22Rv1 (cell line): ENCODE results near the gene TPST1.
"Not testable (repeated sequence)": the region's sequence is repeated elsewhere in the genome, so short reads cannot be mapped to it uniquely, and the experiment has no call there.

Experiments used
- H3K27ac ChIP-seq: fragments of 450-650 bp; 2 replicates; pipeline ENCODE4 v1.5.1; 2017
- ZFX ChIP-seq: fragments of 450-650 bp; IDR thresholded peaks from 2 replicates; pipeline ENCODE4 v1.6.1; 2017; ENCODE audit warnings: antibody characterized with exemption, borderline replicate concordance
- TF ChIP-seq, protein P1 (sequence below): fragments of 450-650 bp; IDR thresholded peaks from 2 replicates; pipeline ENCODE4 v1.5.1; 2017; ENCODE audit warnings: mild to moderate bottlenecking

TPST1 gene

GRCh38 chr7:66323114-66323796 is 118.1 kb downstream of the TPST1 start:
- TF ChIP-seq, protein P1, sequence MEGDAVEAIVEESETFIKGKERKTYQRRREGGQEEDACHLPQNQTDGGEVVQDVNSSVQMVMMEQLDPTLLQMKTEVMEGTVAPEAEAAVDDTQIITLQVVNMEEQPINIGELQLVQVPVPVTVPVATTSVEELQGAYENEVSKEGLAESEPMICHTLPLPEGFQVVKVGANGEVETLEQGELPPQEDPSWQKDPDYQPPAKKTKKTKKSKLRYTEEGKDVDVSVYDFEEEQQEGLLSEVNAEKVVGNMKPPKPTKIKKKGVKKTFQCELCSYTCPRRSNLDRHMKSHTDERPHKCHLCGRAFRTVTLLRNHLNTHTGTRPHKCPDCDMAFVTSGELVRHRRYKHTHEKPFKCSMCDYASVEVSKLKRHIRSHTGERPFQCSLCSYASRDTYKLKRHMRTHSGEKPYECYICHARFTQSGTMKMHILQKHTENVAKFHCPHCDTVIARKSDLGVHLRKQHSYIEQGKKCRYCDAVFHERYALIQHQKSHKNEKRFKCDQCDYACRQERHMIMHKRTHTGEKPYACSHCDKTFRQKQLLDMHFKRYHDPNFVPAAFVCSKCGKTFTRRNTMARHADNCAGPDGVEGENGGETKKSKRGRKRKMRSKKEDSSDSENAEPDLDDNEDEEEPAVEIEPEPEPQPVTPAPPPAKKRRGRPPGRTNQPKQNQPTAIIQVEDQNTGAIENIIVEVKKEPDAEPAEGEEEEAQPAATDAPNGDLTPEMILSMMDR = no peak
- no peak for TF ChIP-seq ZFX
- no peak overlapping the region for H3K27ac ChIP-seq

GRCh38 chr7:66324985-66325384 is 119.9 kb downstream of the TPST1 start:
- H3K27ac ChIP-seq = not testable (repeated sequence)

GRCh38 chr7:66326501-66327215 is 121.5 kb downstream of the TPST1 start:
- no peak for TF ChIP-seq ZFX
- TF ChIP-seq, protein P1 = no peak
- H3K27ac ChIP-seq = no peak overlapping the region

GRCh38 chr7:66330961-66331360 is 125.8 kb downstream of the TPST1 start:
- H3K27ac ChIP-seq = no peak overlapping the region
- TF ChIP-seq, protein P1 = no peak
- TF ChIP-seq ZFX = no peak

- no peak for TF ChIP-seq ZFX
- TF ChIP-seq, protein P1 = no peak
- H3K27ac ChIP-seq = no peak overlapping the region
Observed at GRCh38 chr7:66331883-66332282, 126.7 kb downstream of the TPST1 start.

DNA sequence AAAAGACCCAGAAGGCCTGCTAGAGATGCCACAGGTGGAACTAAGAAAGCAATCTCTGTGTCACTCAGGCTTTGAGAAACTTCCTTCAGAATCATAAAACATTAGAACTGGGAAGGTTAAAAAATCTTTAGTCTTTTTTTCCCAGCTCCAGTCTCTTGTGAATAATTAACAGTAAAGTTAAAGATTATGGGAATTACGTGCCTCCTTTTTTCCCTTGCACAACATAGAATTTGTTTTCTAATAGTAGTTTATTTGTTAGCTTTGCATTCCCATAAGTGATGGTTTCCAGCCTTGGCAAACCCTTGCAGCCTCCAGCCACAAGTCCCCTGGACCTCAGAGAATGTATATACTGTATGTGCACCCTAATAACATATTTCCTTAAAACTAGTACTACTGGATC is 128.3 kb downstream of the TPST1 start:
- no peak overlapping the region for H3K27ac ChIP-seq
- TF ChIP-seq, protein P1 = no peak
- no peak for TF ChIP-seq ZFX

DNA sequence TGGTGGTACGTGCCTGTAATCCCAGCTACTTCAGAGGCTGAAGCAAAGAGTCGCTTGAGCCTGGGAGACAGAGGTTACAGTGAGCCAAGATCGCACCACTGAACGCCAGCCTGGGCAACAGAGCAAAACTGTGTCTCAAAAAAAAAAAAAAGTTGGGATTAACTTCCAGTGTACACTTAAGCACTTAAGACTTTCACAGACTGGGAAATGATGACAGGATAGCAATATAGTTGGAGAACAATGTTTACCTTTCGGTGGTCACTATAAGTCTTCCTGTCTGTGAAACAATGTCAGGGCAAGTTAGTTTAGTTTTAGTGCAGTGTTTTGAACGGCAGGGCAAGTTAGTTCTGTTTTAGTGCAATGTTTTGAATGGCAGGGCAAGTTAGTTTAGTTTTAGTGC is 130.2 kb downstream of the TPST1 start:
- no peak overlapping the region for H3K27ac ChIP-seq
- TF ChIP-seq, protein P1 = no peak
- no peak for TF ChIP-seq ZFX
